ENCODE results near the gene METTL13.

Gene METTL13

GRCh38 chr1:171781176-171781875 is at the start of gene METTL13:
Gene METTL13 (plus strand): TSS chr1:171781660. CDS start chr1:171781968, 308 bp downstream.
- peak; percentile 100 for DNase-seq

GRCh38 chr1:171736196-171736595 is 45.3 kb upstream of the METTL13 start:
- DNase-seq: no peak

GRCh38 chr1:171738911-171739310 is 42.5 kb upstream of the METTL13 start:
- no peak for DNase-seq

GRCh38 chr1:171739656-171740055 is 41.8 kb upstream of the METTL13 start:
- DNase-seq: peak; percentile 9

- DNase-seq: no peak
Measured at GRCh38 chr1:171740356-171740863, 41.0 kb upstream of the METTL13 start.

GRCh38 chr1:171740987-171741871 is 40.2 kb upstream of the METTL13 start:
- peak; percentile 90 for DNase-seq

- peak; percentile 94 for DNase-seq
Measured at GRCh38 chr1:171741872-171742576, 39.4 kb upstream of the METTL13 start, which contains the start of gene VAMP4. Gene VAMP4 (minus strand): TSS chr1:171742065. CDS start chr1:171738414, 3,651 bp downstream.

- DNase-seq: peak; percentile 73
Measured at GRCh38 chr1:171742577-171742922, 38.9 kb upstream of the METTL13 start.

GRCh38 chr1:171743081-171743870 is 38.2 kb upstream of the METTL13 start:
- peak; percentile 27 for DNase-seq

GRCh38 chr1:171744986-171745385 is 36.5 kb upstream of the METTL13 start:
- DNase-seq: no peak

- no peak for DNase-seq
Measured at GRCh38 chr1:171748651-171749050, 32.8 kb upstream of the METTL13 start.

- no peak for DNase-seq
Measured at GRCh38 chr1:171751221-171751620, 30.2 kb upstream of the METTL13 start.

GRCh38 chr1:171753182-171753581 is 28.3 kb upstream of the METTL13 start:
- no peak for DNase-seq

- DNase-seq: no peak
Measured at GRCh38 chr1:171753685-171754352, 27.6 kb upstream of the METTL13 start.

GRCh38 chr1:171754353-171754705 is 27.1 kb upstream of the METTL13 start:
- DNase-seq: no peak

GRCh38 chr1:171754971-171755370 is 26.5 kb upstream of the METTL13 start:
- peak; percentile 60 for DNase-seq

GRCh38 chr1:171756856-171757255 is 24.6 kb upstream of the METTL13 start:
- no peak for DNase-seq

- no peak for DNase-seq
Measured at GRCh38 chr1:171758011-171758410, 23.4 kb upstream of the METTL13 start.

- DNase-seq: peak; percentile 68
Measured at GRCh38 chr1:171762143-171762563, 19.3 kb upstream of the METTL13 start.

- no peak for DNase-seq
Measured at GRCh38 chr1:171763764-171764163, 17.7 kb upstream of the METTL13 start.

- DNase-seq: peak; percentile 57
Measured at GRCh38 chr1:171769171-171769570, 12.3 kb upstream of the METTL13 start.

GRCh38 chr1:171769754-171770153 is 11.7 kb upstream of the METTL13 start:
- DNase-seq: no peak

All from hematopoietic multipotent progenitor cell treated with erythropoietin and hydrocortisone succinate and interleukin-3 and kit ligand, for 4 days (in vitro differentiated cells).